Forelimb muscle (tissue), 1 donor: ENCODE measurements around the gene KLKB1. TPM values are rescaled to one million over a fixed set of nuclear protein-coding genes. Genes with fewer than 3 reads are reported as not detected.

Experiments used
- DNase-seq: peaks from one replicate; pipeline ENCODE4 v3.0.0-alpha.2; 2013; ENCODE audit warnings: low read depth
- polyA plus RNA-seq: library from polyadenylated mRNA; unstranded; fragments of 120-200 nt; gene quantifications from one replicate; pipeline ENCODE4 v1.2.1, GENCODE V29; 2013; ENCODE audit not compliant: insufficient read length

KLKB1 gene
- 0.15 TPM for polyA plus RNA-seq

DNA sequence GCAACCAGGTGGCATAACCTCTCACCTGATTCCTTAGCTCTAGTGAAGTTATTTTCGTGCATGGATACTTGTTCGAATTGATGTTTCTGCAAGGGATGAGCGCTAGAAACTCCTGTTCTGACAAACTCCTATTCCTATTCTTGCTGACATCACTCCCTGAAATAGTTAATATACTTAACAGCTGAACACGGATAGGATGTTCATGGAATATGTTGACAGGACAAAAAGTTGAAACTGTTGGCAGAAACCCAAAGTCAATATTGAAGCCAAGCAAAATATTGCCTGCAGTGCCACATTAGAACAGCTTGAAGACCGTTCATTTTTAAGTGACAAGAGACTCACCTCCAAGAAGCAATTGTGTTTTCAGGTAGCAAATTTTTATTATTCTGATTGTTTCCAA, at the start of gene KLKB1:
TSS of gene KLKB1 (plus strand) at position 287 of the 400 bp plus-strand sequence. CDS start 689 bp downstream, outside the sequence.
- no peak for DNase-seq

DNA sequence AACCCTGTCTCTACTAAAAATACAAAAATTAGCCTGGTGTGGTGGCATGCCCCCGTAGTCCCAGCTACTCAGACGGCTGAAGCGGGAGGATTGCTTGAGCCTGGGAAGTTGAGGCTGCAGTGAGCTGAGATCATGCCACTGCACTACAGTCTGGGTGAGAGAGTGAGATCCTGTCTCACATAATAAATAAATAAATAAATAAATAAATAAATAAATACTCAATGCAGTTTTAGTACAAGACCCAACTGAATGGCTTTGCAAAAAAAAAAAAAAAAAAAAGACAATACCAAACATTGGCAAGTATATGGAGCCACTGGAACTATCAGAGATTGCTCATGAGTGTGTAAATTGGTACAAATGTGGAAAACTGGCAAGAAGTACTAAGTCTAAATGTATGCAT, 39.2 kb upstream of the KLKB1 start:
- no peak for DNase-seq

DNA sequence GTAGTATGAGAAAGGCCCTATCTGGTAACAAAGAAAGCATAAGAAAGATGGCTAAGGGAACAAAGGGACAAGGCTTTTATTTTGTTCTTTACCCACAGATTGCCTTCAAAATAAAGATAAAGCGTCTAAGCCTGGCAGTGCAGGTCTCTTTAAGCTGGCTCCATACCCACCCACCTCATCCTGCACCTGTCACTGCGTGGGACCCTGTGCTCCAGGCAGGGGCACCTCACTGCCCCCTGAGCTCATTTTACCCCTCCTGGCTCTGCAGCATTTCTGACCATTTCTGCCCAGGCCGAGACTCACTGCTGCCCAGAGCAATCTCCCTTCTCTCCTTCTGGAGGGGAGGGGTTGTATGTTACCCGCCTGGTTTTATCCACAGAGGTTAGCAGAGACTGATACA, 37.7 kb upstream of the KLKB1 start:
- no peak for DNase-seq

DNA sequence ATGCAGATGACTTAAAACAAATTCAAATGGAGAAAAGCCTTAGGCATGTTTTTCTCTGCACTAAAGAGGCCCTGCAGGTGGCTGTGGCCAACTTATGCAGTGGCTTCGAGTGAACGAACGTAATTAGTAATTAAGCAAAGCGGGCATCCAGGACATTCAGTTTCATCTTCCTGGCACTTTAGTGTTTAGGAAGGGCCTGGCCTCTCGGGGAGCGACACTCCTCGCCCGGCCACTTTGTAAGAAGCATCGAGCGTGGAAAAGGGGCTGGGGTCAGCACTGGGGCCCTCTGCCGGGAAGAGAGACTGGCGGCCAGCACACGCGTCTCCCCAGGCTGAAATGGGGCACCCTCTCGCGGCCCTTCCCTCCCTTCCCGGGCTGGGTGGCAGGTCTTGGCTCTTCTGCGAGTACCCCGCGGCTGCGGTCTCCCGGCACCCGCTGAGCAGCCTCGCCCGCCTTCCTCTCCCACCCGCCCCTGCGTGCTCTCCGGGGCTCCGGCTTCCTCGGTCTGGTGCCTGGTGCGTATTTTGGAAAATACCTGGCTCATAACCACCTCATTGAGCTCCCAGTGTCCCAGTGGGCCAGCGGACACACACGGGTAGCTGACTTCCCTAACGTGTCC, 36.6 kb upstream of the KLKB1 start:
- DNase-seq = no peak

DNA sequence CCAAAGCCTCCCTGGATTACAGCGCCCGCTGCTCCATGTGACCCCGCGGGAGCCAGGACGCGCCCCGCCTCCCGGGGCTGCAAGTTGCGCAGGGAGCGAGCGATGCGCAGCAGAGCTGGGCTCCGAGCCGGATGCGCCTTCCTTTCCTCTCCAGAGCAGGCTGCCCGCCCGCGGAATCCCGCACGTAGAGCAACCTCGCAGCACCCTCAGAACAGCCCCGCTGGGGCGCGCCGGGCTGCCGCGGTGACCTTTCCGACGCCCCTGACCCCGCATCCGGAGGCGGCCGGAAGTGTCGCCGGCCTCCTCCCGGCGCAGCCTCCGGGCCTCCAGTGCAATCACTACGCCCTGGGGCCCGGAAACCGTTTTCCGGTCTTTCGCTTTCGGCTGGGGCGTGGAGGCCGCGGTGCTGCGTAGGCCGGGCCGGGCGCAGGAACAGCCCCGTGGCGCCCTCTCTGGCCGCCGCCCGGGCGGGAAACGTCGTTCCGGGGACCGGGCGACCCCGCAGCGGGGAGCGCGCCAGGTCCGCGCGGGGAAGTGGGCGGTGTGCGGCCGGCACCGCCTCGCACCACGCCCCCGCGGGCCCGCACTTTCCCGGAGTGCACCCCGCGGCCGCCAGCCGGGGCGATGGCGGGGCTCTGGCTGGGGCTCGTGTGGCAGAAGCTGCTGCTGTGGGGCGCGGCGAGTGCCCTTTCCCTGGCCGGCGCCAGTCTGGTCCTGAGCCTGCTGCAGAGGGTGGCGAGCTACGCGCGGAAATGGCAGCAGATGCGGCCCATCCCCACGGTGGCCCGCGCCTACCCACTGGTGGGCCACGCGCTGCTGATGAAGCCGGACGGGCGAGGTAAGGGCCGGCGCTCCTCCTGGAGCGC, 35.9 kb upstream of the KLKB1 start, which contains the start of gene CYP4V2:
TSS of gene CYP4V2 (plus strand) at position 368 of the 866 bp plus-strand sequence. CDS start at position 625, 257 bp downstream.
- DNase-seq = no peak

DNA sequence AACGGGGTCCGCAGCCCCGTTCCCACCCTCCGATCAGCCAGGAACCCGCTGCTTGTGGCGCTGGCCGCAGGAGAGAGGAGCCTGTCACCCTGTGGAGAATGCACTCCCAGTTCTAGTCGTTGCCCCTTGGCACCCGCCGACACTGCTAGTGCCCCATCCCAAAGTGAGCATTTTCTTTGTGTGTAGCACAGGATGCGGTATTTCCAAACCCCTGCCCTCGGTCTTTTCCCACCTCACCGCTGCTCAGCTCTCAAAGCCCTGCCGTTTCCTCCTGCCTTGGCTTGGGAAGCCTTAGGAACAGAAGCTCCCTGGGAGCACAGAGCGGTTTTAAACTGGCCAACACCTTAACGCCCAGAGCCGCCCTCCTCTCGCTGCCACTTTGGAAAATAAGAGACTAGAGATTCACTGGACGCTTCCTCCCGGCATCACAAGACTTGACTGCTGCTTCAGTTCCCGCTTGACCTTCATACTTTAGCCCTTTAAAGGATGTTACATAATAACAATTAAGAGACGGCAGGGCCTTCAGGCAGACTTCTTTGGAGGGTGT, 35.2 kb upstream of the KLKB1 start:
- DNase-seq = no peak

DNA sequence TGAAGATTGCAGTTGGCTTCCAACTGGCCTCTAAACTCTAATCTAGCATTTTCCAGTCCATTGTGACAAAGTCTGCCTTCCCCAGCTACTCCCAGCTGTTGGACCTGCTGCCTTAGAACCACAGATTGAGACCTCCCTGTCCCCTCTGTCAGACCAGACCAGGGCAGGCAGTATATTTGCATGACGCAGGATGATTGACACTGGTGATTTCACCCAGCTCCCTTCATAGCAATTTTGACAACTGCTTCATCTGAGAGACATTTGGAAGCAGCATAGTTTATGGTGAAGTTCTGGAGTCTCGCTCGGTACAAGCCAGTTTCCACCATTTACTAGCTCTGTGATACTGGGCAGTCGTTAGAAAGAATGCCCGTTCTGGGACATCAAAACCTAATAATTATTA, 33.5 kb upstream of the KLKB1 start:
- DNase-seq = no peak

DNA sequence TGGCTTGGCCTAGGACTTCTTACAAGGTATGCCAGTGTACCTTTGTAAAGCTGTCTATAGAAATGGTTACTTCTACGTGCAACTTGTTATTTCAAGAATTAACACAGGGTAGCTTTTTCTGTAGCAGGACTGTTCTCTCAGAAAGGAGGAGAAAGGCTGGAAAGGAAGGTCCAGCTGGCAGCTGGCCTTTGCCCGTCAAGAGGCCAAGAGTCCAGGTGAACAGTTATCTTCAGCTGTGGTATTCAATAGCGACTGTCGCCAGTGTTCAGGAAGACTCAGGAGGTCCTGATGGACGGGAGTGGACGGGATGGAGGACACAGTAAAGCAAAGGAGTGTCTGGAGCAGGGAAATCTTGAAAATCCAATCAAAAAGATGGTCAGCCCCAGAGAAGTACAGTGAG, 31.2 kb upstream of the KLKB1 start:
- no peak for DNase-seq

DNA sequence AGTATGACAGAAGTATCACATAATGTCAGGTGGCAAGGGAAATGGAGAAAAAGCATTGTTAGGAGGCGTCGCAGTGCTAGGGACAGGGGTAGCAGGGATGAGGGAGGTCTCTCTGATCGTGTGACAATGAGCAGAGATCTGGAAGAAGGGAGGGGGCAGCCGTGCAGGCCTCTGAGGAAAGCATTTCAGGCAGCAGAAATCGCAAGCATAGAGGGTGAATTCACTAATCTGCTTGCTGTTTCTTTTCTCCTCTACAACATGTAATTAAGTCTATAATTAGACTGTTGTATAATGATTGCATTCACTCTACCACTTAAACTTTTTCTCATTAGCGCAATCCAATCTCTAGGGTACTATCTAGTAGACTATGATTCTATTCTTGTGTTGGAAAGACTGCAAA, 26.8 kb upstream of the KLKB1 start:
- no peak for DNase-seq

DNA sequence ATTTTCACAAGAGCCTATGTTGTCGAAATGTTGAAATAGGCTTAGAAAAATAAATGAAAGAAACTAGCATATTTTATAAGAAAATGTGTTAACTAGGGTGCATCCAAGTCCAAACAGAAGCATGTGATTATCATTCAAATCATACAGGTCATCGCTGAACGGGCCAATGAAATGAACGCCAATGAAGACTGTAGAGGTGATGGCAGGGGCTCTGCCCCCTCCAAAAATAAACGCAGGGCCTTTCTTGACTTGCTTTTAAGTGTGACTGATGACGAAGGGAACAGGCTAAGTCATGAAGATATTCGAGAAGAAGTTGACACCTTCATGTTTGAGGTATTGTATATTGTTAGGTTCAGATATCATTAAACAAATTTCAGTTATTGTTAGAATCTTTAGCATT, 26.3 kb upstream of the KLKB1 start:
- DNase-seq = no peak

DNA sequence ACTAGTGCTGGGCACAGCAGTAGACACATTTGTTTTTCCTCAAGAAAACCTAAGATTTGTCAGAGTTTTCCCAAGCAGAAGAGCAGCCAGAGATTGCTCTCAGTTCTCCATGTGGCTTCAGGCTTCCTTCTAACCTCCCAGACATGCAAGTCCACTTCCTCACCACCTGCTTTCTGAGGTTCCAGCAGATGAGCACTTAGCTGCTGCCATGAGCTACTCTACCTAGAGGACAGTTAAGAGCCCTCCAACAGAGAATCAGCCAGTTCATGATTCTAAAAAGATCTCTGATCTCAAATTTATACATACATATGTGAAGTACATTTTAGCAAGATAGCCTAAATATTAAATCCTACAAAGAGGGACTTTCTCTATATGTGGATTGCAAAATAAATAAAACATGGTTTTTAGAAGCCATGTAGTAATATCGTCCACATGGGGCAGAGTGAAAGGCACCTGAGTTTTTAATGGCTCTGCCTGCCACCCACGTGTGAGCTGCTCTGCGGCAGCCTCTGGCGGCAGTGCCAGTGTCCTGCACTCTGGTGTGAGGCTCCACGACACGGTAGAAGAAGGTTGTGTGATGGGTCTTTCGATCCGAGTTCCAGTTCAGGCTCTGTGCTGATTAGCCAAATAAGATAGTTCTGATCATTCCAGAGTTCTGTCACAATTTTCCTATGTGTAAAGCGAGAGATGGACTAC, 25.6 kb upstream of the KLKB1 start:
- DNase-seq = no peak

DNA sequence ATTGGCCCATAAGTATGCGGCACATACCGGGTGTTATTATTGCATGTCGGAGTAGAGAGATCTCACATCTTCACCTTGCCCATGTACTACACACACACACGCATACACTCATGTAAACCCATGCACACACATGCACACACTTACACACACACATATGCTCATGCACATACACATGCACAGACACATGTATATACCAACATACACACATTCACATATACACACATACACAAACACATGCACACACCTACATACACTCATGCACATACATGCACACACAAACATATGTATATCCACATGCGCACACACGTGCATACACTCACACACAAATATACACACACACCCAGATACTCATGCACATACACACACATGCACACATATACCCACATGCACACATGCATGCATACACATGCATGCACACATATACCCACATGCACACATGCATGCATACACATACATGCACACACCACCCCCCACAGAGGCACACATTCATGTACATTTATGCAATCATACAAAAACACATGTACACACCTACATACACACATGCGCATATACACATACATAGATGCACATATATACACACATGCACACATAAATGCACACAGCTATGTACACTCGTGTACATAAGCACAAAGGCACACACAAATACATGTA, 24.7 kb upstream of the KLKB1 start:
- DNase-seq = no peak

DNA sequence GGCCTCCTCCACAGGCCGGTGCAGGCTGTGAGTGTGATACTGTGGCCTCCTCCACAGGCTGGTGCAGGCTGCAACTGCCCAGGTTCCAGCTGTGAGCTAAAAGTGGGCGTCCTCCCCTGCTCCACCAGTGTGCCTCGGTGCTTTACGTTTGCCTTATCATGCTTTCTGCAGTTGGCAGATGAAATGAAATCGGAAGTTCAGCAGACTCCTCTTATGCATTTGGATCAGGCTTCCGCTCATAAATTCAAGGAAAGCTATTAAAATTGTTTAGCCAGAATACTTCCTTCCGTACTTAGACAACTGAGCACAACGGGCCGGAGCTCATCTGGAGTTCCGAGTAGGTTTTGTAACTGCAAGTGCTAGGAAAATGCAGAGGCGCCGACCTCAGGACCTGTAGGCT, 23.9 kb upstream of the KLKB1 start:
- DNase-seq = no peak

DNA sequence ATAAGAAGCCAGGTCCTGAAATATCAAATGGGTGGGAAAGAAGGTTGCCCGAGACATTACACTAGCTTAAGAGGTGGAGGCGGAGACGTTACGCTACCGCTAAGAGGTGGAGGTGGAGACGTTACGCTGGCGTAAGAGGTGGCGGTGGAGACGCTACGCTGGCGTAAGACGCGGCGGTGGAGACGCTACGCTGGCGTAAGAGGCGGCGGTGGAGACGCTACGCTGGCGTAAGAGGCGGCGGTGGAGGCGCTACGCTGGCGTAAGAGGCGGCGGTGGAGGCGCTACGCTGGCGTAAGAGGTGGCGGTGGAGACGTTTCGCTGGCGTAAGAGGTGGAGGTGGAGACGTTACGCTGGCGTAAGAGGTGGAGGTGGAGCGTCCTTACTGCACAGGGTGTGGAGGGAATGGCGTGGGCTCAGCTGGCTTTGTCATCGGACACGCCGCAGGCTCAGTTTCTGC, 23.2 kb upstream of the KLKB1 start:
- DNase-seq = no peak

DNA sequence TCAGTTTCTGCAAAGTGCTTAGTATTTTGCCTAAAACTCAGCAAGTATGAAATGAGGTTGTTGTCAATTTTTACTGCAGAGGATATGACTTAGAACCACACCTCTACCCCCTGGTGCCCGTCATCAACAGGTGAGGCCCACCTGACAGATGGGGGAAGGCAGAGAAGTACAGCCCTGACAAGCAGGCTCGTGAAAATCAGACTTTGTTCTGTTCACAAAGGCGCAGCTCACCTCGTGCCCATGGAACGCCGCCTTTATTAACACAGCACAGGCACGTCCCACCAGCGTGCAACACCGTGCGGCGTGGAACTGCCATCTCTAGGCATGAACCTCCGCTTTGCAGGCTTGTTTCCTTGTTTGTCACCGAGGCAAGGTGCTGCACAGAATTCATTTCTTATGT, 22.6 kb upstream of the KLKB1 start:
- DNase-seq = no peak

DNA sequence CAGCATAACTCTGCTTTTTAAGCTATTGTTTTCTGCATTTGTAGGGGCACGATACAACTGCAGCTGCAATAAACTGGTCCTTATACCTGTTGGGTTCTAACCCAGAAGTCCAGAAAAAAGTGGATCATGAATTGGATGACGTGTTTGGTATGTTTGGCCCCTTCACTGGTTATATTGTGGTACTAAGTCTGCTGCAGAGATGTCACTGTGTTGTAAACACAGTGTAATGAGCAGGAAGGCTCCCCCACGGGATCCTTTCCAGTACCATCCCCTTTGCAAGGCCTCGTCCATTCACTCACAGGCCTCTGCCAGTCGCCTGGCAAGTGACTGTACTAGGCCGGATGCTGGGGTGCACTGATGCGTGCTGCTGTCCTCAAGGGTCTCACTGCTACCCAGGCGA, 22.2 kb upstream of the KLKB1 start:
- DNase-seq = no peak

DNA sequence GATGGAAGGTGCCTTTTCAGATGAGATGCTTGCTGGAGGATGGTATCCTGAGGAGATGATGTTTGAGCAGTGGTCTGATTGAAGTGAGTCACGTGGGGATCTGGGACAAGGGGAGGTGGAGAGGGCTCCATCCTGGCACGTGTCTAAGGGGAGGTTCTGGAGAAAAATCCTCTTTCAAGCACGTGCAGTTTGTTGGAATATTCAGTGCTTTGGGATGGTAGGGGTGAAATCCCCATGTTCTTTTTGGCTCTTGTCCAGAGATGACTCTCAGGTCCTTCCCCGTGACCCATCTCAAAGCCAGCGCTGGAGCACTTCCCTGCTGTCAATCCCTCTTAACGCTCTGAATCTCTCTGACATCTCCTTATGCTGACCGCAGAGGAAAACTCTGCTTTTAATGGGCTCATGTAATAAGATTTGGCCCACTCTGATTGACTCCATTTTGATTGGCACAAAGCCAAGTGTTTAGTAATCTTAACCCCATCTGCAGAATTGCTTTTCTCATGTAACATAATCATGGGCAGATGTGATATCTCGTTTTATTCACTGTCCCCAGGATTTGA, 10.8 kb upstream of the KLKB1 start:
- no peak for DNase-seq

DNA sequence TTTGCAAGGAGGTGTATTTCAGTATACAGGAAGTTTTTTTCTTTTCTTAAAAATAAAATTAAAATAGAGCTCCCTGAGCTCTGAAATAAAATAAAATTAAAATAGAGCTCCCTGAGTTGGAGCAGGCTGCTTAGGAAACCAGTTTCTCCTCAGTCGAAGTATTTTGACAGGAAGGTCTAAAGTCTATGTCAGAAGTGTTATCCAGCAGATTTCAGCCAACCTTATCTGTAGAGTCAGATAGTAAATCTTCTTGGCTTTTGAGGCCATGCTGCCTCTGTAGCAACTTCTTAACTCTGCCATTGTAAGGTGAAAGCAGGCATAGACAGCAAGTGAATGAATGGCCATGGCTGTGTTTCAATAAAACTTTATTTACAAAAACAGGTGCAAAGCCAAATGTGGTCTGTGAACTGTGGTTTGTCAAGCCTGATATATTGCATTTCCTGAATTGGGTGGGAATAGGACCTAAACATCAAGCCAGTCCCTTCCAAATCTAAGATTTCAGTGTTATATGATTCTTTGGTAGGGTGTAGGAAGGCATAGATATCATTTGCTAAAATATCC, 9.5 kb upstream of the KLKB1 start:
- DNase-seq = no peak

DNA sequence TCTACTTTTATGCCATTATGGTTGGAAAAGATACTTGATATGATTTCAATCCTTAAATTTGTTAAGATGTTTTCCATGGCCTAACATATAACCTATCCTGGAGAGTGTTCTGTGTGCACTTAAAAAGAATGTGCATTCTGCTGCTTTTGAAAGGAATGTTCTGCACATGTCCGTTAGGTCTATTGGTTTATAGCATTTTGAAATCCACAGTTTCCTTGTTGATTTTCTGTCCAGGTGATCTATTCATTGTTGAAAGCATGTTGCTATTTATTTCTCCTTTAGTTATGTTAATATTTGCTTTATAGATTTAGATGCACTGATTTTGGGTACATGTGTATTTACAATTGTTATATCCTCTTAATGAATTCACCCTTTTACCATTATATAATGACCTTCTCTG, 5.7 kb upstream of the KLKB1 start:
- DNase-seq = no peak

DNA sequence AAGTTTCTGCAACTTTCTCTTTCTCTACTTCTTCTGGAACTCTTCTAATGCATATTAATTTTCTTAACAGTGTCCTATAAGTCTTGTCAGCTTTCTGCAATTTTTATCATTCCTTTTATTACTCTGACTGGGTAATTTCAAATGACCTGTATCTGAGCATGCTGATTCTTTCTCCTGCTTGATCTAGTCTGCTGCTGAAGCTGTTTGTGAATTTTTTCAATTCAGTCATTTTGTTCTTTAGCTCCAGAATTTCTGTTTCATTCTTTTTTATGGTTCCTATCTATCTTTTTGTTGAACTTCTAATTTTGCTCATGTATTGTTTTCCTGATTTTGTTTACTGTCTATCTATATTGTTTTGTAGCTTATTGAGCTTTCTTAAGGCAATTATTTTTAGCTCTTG, 1.5 kb upstream of the KLKB1 start:
- DNase-seq = no peak
